BLaER1 (cell line): ENCODE measurements around the gene PSME1.
A peak's percentile ranks its signal among the peaks of the same experiment; 100 is the strongest.

Experiments used
- H3K27ac ChIP-seq: shearing (Covaris generic); formaldehyde crosslinking; 2 replicates; pipeline ENCODE4 v1.8.1; 2022
- H3K27me3 ChIP-seq: shearing (Covaris generic); formaldehyde crosslinking; 2 replicates; pipeline ENCODE4 v1.8.1; 2022
- H3K36me3 ChIP-seq: shearing (Covaris generic); formaldehyde crosslinking; 2 replicates; pipeline ENCODE4 v1.8.1; 2022
- H3K4me1 ChIP-seq: shearing (Covaris generic); formaldehyde crosslinking; 2 replicates; pipeline ENCODE4 v1.8.1; 2022
- H3K4me2 ChIP-seq: shearing (Covaris generic); formaldehyde crosslinking; 2 replicates; pipeline ENCODE4 v1.8.1; 2022
- H3K4me3 ChIP-seq: shearing (Covaris generic); formaldehyde crosslinking; 2 replicates; pipeline ENCODE4 v1.8.1; 2022
- H3K9ac ChIP-seq: shearing (Covaris generic); formaldehyde crosslinking; 2 replicates; pipeline ENCODE4 v1.8.1; 2022
- H3K9me3 ChIP-seq: shearing (Covaris generic); formaldehyde crosslinking; 2 replicates; pipeline ENCODE4 v1.8.1; 2022
- H4K20me1 ChIP-seq: shearing (Covaris generic); formaldehyde crosslinking; 2 replicates; pipeline ENCODE4 v1.8.1; 2022
- Cebpa-rat ChIP-seq: shearing (Covaris generic); IDR thresholded peaks from 2 replicates; pipeline ENCODE4 v1.8.1; 2022

PSME1 gene

DNA sequence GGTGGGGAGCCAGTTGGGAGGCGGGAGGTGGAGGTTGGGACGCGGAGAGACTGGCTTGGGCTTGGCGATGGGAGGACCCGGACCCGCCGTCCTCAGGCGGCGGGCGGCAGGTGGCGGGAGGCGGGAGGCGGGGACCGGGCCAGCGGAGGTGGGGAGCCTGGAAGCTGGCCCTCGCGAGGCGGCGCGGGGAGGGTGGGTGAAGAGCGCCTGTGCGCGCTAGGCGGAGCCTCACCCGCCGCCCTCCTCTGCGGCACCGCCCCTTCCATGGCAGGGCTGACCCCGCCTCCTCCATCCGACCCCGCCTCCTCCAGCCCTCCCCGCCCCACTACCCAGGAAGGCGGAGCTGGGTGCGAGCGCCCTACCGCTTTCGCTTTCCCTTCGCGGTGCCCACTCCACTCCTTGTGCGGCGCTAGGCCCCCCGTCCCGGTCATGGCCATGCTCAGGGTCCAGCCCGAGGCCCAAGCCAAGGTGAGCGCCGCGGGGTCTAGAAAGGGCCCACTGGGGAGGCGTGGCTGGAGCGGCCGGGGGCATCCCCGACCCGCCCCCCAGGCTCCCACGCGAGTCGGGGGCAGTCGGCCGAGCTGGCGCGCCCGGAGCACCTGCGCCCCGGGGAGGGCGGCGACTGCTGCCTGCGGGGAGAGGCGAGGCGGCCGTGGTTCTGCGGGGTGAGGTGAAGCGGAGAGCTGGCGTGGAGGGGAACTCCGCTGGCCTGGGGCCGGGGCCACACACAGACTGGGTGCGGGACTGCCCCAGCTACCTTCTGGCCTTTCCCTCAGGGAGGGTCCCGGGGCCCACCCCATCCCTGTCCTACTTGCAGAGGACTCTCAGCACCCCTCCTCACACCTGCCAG, at the start of gene PSME1:
TSS of gene PSME1 (plus strand) at position 361 of the 850 bp plus-strand sequence. CDS start at position 430, 69 bp downstream.
- no peaks in the 10 kb centered on the region for H3K9me3 ChIP-seq
- H4K20me1 ChIP-seq, result peaks cover 47% of the 10 kb centered on the region
- H3K27me3 ChIP-seq, result no peaks in the 10 kb centered on the region
- peak within 1 kb of the TSS; percentile 96 for H3K9ac ChIP-seq
- peaks cover 55% of the 10 kb centered on the region for H3K4me1 ChIP-seq
- TF ChIP-seq Cebpa-rat, result no peak
- H3K4me2 ChIP-seq, result peak within 1 kb of the TSS; percentile 96
- H3K4me3 ChIP-seq, result peak within 1 kb of the TSS; percentile 100
- H3K36me3 ChIP-seq, result peaks cover 28% of the 10 kb centered on the region
- H3K27ac ChIP-seq, result peak within 1 kb of the TSS; percentile 96

DNA sequence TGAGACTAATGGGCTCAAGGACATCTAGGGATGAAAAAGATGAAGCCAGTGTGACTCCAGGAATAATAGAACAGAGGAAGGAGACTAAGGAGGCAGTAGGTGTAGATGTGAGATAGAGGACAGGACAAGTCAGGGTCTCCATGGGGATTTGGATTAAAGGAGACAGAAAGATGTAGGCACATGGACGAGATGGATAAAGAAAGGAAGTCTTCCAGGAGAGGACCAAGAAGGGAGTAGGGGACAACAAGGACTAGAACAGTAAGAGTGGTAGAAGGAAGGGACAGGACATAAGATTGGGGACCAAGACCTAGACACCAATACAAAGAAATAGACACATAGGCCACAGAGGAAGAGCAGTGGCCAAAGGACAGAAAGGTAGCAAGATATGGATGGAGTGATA, 49.0 kb upstream of the PSME1 start:
- Histone ChIP-seq H3K27ac (no peak overlapping the region), H3K9ac (no peak overlapping the region), H3K36me3 (no peaks in the 10 kb centered on the region), H4K20me1 (no peaks in the 10 kb centered on the region), H3K4me1 (peaks cover 25% of the 10 kb centered on the region), H3K27me3 (peaks cover 5% of the 10 kb centered on the region; the same call in 1 of the 2 replicates), H3K9me3 (no peaks in the 10 kb centered on the region), H3K4me2 (no peak overlapping the region), H3K4me3 (no peak overlapping the region)
- TF ChIP-seq Cebpa-rat, result no peak

DNA sequence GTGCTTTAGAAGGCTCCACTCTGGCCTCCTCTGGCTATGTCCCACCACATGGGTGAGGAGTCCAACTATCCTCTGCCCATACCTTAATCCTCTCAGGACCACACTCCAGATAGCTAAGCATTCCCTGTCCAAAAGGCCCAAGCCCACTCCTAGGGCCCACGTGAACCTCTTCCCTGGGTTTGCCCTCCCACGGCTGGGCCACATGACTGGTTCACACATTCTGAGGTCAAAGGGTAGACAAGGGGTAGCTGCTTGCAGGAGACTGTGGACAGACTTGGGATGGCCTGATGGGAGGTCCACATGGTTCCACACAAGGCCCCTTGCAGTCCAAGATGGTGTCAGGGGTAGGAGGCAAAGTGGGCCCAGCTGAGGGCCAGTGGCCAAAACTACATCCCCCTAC, 47.9 kb upstream of the PSME1 start:
- Histone ChIP-seq H3K27me3 (no peaks in the 10 kb centered on the region), H3K9me3 (no peaks in the 10 kb centered on the region), H3K9ac (no peak overlapping the region), H3K4me2 (no peak overlapping the region), H3K27ac (no peak overlapping the region), H3K4me3 (no peak overlapping the region), H3K36me3 (no peaks in the 10 kb centered on the region), H3K4me1 (peaks cover 31% of the 10 kb centered on the region), H4K20me1 (no peaks in the 10 kb centered on the region)
- TF ChIP-seq Cebpa-rat, result no peak

DNA sequence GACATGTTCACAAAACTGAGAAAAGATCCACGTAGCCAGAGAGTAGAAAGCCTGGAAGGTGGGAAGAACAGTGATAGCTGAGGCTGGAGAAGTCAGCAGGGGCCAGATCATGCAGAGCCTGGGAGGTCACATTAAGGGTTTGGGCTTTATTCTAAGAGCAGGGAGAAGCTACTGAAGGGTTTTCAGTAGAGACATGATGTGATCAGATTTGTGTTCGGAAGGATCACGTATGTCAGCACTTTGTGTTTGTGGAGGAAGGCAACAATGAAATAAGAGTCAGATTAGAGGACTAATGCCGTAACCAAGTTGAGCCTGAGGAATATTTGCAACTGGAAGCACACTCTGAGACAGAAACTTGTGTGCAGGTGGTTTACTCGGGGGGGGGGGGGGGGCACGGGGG, 46.1 kb upstream of the PSME1 start:
- no peaks in the 10 kb centered on the region for H3K36me3 ChIP-seq
- H3K4me3 ChIP-seq, result no peak overlapping the region
- no peak overlapping the region for H3K9ac ChIP-seq
- no peak for TF ChIP-seq Cebpa-rat
- no peaks in the 10 kb centered on the region for H3K9me3 ChIP-seq
- no peaks in the 10 kb centered on the region for H4K20me1 ChIP-seq
- H3K4me2 ChIP-seq, result no peak overlapping the region
- H3K27me3 ChIP-seq, result no peaks in the 10 kb centered on the region
- H3K27ac ChIP-seq, result no peak overlapping the region
- peaks cover 30% of the 10 kb centered on the region for H3K4me1 ChIP-seq

- no peaks in the 10 kb centered on the region for H4K20me1 ChIP-seq
- H3K36me3 ChIP-seq, result peaks cover 8% of the 10 kb centered on the region
- H3K4me1 ChIP-seq, result peaks cover 52% of the 10 kb centered on the region
- H3K4me2 ChIP-seq, result peak overlapping the region; percentile 95; the same call in 1 of the 2 replicates
- no peak overlapping the region for H3K9ac ChIP-seq
- no peak for TF ChIP-seq Cebpa-rat
- H3K27me3 ChIP-seq, result no peaks in the 10 kb centered on the region
- H3K4me3 ChIP-seq, result no peak overlapping the region
- H3K9me3 ChIP-seq, result no peaks in the 10 kb centered on the region
- H3K27ac ChIP-seq, result no peak overlapping the region
Observed at GRCh38 chr14:24092110-24092504, 43.9 kb upstream of the PSME1 start.

DNA sequence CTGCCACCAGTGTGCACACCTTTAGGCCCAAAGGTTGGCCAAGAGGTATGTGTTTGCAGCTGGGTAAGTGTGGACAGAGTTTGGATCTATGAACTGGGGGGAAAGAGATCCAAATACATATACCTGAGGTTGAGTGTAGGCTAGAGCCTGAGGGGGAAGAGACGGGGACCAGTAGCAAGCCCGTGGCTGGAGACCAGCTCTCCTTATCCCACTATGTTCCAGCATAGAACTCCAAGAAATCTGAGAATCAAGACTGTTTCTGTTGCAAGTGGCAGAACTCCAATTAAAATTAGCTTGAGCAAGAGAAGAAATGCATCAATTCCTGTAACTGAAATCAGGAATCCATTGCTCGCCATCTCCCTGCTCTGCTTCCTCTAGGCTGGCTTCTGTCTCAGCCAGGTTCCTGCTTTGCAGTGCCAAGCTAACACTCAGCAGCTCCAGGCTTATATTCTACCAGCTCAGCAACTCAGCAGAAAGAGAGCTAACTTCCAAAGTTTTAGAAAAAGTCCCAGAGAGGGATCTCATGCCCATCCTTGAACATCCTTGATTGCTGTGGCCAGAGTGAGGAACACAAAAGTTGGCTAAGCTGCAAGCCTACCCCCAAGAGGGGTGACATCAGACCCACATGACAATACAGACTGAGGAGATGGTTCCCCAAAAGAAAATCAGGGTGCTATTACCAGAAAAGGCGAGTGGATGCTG, 43.3 kb upstream of the PSME1 start:
- no peaks in the 10 kb centered on the region for H3K9me3 ChIP-seq
- no peaks in the 10 kb centered on the region for H3K27me3 ChIP-seq
- peak overlapping the region; percentile 98; the same call in 1 of the 2 replicates for H3K27ac ChIP-seq
- H3K9ac ChIP-seq, result no peak overlapping the region
- peaks cover 52% of the 10 kb centered on the region for H3K4me1 ChIP-seq
- TF ChIP-seq Cebpa-rat, result no peak
- peak overlapping the region; percentile 95 for H3K4me2 ChIP-seq
- no peaks in the 10 kb centered on the region for H4K20me1 ChIP-seq
- H3K36me3 ChIP-seq, result peaks cover 13% of the 10 kb centered on the region
- H3K4me3 ChIP-seq, result no peak overlapping the region

DNA sequence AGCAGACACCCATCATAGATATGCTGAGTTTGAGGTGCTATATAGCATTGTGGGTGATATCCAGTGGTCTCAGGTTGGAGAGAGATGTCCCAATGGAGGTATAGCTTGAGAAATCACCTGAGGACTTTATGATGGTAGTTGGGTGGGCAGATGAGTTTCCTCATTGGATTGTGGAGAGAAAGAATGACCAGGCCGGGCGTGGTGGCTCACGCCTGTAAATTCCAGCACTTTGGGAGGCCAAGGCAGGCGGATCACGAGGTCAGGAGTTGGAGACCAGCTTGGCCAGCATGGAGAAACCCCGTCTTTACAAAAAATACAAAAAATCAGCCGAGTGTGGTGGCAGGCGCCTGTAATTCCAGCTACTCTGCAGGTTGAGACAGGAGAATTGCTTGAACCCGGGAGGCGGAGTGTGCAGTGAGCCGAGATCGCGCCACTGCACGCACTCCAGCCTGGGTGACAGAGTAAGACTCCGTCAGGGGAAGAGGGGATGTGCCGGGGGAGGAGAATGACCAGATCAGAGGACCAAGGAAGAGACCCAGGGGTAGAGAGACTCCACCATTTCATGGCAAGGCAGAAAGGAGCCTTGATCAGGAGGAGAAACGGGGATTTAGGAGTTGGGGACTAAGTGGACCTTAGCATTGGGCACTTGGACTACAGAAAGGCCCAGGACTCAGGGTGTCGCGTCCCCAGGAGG, 42.6 kb upstream of the PSME1 start:
- Histone ChIP-seq H3K9ac (peak overlapping the region; percentile 95), H4K20me1 (no peaks in the 10 kb centered on the region), H3K27me3 (no peaks in the 10 kb centered on the region), H3K27ac (peak overlapping the region; percentile 98), H3K36me3 (peaks cover 20% of the 10 kb centered on the region), H3K4me3 (peak overlapping the region; percentile 82), H3K9me3 (no peaks in the 10 kb centered on the region), H3K4me1 (peaks cover 52% of the 10 kb centered on the region), H3K4me2 (peak overlapping the region; percentile 95)
- TF ChIP-seq Cebpa-rat, result no peak

DNA sequence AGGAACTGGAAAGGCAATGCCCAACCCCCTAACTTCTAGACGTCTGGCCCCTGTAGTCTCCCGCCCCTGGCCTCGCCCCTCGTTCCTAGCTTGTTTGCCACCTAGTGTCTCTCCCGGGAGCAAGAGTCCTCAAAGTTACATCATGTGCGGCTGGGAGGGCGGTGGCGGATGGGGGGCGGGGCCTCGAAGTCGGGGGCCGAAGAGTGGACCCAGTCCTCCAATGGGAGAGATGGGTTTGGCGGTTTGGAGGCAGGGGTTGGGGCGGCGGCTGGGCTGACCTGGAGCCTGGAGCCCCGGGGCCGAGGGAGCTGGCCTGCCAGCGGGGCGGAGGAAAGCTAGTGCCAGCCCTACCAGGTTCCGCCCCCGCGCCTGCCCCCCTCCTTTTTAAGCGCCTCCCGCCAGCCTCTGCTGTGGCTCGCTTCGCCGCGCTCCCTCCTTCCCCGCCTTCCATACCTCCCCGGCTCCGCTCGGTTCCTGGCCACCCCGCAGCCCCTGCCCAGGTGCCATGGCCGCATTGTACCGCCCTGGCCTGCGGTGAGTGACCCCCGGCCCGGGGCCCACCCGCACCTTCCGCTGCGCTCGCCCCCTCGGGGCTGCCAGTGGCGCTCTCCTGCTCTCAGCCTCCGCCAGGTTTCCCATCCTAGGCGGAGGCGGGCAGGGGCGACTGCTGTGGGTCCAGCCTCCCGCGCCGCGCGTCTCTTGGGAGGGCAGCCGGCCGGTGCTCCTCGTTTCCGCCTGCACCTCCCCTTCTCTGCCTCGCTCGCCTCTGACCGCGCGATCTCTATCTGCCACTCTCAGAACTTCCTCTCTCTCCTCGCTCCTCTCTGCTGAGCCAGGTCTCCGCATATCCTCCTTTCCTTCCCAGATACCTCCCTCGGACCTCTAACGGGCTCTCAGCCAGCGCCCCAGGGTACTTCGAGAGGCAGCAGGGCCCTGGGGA, 41.8 kb upstream of the PSME1 start, which contains the start of gene PCK2:
TSS of gene PCK2 (plus strand) at position 411 of the 940 bp plus-strand sequence. CDS start at position 506, 95 bp downstream.
- no peaks in the 10 kb centered on the region for H4K20me1 ChIP-seq
- H3K27ac ChIP-seq, result peak within 1 kb of the TSS; percentile 98
- peak within 1 kb of the TSS; percentile 95 for H3K9ac ChIP-seq
- no peak for TF ChIP-seq Cebpa-rat
- H3K4me2 ChIP-seq, result peak within 1 kb of the TSS; percentile 95
- no peaks in the 10 kb centered on the region for H3K27me3 ChIP-seq
- H3K4me3 ChIP-seq, result peak within 1 kb of the TSS; percentile 82
- no peaks in the 10 kb centered on the region for H3K9me3 ChIP-seq
- H3K4me1 ChIP-seq, result peaks cover 52% of the 10 kb centered on the region
- peaks cover 28% of the 10 kb centered on the region for H3K36me3 ChIP-seq

DNA sequence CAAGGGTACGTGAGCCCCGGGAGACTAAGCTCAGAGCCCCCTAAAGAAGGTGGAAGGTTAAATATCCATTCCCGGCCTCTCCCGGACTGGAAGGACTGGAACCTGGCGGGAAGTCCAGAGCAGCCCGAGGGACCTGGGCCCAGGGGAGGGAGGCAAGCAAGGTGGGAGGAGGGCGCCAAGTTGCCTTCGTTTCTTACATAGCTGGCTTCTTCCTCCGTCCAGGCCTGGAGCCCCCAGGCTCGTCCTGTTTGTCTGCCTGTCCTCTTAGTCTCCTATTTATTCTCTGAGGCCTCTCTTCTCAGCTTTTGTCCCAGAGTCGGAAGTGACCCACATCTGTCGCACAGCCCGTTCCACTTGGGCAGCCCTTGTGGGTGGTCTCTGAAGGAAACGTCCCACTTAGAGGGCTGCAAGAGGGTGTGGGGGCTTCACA, 41.1 kb upstream of the PSME1 start:
- peak overlapping the region; percentile 95 for H3K4me2 ChIP-seq
- H3K4me1 ChIP-seq, result peaks cover 52% of the 10 kb centered on the region
- no peaks in the 10 kb centered on the region for H4K20me1 ChIP-seq
- peak overlapping the region; percentile 82 for H3K4me3 ChIP-seq
- no peak for TF ChIP-seq Cebpa-rat
- peaks cover 35% of the 10 kb centered on the region for H3K36me3 ChIP-seq
- no peaks in the 10 kb centered on the region for H3K9me3 ChIP-seq
- no peaks in the 10 kb centered on the region for H3K27me3 ChIP-seq
- H3K27ac ChIP-seq, result peak overlapping the region; percentile 98
- peak overlapping the region; percentile 95 for H3K9ac ChIP-seq
